ENCODE results near the gene FKBP4.

Gene FKBP4

GRCh38 chr12:2779281-2779680 lies 15.5 kb upstream of the FKBP4 start:
- no peak for DNase-seq (ENCODE audit: low read depth in 3 of 3)

GRCh38 chr12:2783936-2784600 lies 10.7 kb upstream of the FKBP4 start:
- peak; percentile 15 to 33 (median 16) for DNase-seq (ENCODE audit: low read depth in 3 of 3)

GRCh38 chr12:2785017-2785416 lies 9.8 kb upstream of the FKBP4 start:
- no peak for DNase-seq (ENCODE audit: low read depth in 3 of 3)

- no peak for DNase-seq (ENCODE audit: low read depth in 3 of 3)
These were observed 3.7 kb upstream of the FKBP4 start for GRCh38 chr12:2791089-2791488.

GRCh38 chr12:2792671-2793500 lies 1.9 kb upstream of the FKBP4 start:
- DNase-seq (ENCODE audit: low read depth in 3 of 3) = no peak

GRCh38 chr12:2793561-2793960 lies 1.2 kb upstream of the FKBP4 start:
- DNase-seq (ENCODE audit: low read depth in 3 of 3) = no peak

- peak in 1 of 3 experiments; percentile 5 for DNase-seq (ENCODE audit: low read depth in 3 of 3)
These were observed 507 bp upstream of the FKBP4 start for GRCh38 chr12:2794191-2794735.

GRCh38 chr12:2795291-2796186 lies 769 bp downstream of the FKBP4 start:
- DNase-seq (ENCODE audit: low read depth in 3 of 3) = peak; percentile 58 to 63 (median 63)

GRCh38 chr12:2796187-2796666 lies 1.5 kb downstream of the FKBP4 start:
- no peak for DNase-seq (ENCODE audit: low read depth in 3 of 3)

- DNase-seq (ENCODE audit: low read depth in 3 of 3) = no peak
These were observed 3.1 kb downstream of the FKBP4 start for GRCh38 chr12:2797721-2798418.

- no peak for DNase-seq (ENCODE audit: low read depth in 3 of 3)
These were observed 5.3 kb downstream of the FKBP4 start for GRCh38 chr12:2800046-2800570.

GRCh38 chr12:2801044-2801783 lies 6.4 kb downstream of the FKBP4 start:
- no peak for DNase-seq (ENCODE audit: low read depth in 3 of 3)

- no peak for DNase-seq (ENCODE audit: low read depth in 3 of 3)
These were observed 9.0 kb downstream of the FKBP4 start for GRCh38 chr12:2803635-2804392.

GRCh38 chr12:2804393-2805142 lies 9.8 kb downstream of the FKBP4 start:
- DNase-seq (ENCODE audit: low read depth in 3 of 3) = no peak

- DNase-seq (ENCODE audit: low read depth in 3 of 3) = no peak
These were observed 10.4 kb downstream of the FKBP4 start for GRCh38 chr12:2805143-2805520.

GRCh38 chr12:2806700-2807099 lies 11.9 kb downstream of the FKBP4 start:
- DNase-seq (ENCODE audit: low read depth in 3 of 3) = no peak

GRCh38 chr12:2811801-2812200 lies 17.0 kb downstream of the FKBP4 start:
- no peak for DNase-seq (ENCODE audit: low read depth in 3 of 3)

All from stimulated activated CD4-positive, alpha-beta T cell treated with anti-CD3 and anti-CD28 coated beads, TNF-alpha, amount 100 ng/mL, for 4 hours (primary cell).